SK-N-MC (cell line): Measurements from ENCODE around the gene MBOAT2.

Experiments
- DNase-seq: peaks from one replicate; pipeline ENCODE4 v3.0.0-alpha.2; 2011; ENCODE audit warnings: low read depth, low spot score
- H3K27ac ChIP-seq: fragments of 200-600 bp; sonication (generic); 2 replicates; pipeline ENCODE4 v1.5.1; 2016; ENCODE audit warnings: mixed run types
- H3K36me3 ChIP-seq: fragments of 200-600 bp; sonication (generic); 2 replicates; pipeline ENCODE4 v1.6.1; 2017; ENCODE audit warnings: antibody characterized with exemption, low read length, mixed read lengths; ENCODE audit not compliant: insufficient read depth
- H3K4me3 ChIP-seq: fragments of 200-600 bp; sonication (generic); 2 replicates; pipeline ENCODE4 v1.5.1; 2016
- H3K9ac ChIP-seq: fragments of 200-600 bp; sonication (generic); 2 replicates; pipeline ENCODE4 v1.8.0; 2017; ENCODE audit warnings: mixed run types, mixed read lengths; ENCODE audit not compliant: insufficient read length
- H3K9me3 ChIP-seq: fragments of 200-600 bp; sonication (generic); 2 replicates; pipeline ENCODE4 v1.6.1; 2017; ENCODE audit warnings: low read depth, mild to moderate bottlenecking, antibody characterized with exemption, low read length, moderate library complexity, mixed read lengths
- EZH2 ChIP-seq: fragments of 200-600 bp; sonication (generic); IDR thresholded peaks from one replicate; pipeline ENCODE4 v1.6.1; 2017; ENCODE audit warnings: antibody characterized with exemption
- FOXP2 ChIP-seq: optimal IDR thresholded peaks from 2 replicates; pipeline ENCODE3; 2011; ENCODE audit warnings: mild to moderate bottlenecking, moderate library complexity; ENCODE audit not compliant: insufficient read depth; ENCODE audit errors: extremely low read length, control extremely low read depth
- POLR2AphosphoS5 ChIP-seq: IDR thresholded peaks from 2 replicates; pipeline ENCODE4 v1.6.1; 2012; ENCODE audit warnings: mild to moderate bottlenecking, low read depth, low read length, borderline replicate concordance

Gene MBOAT2

GRCh38 chr2:9000442-9000841, 3.0 kb downstream of the MBOAT2 start:
- peaks cover 5% of the 10 kb centered on the region; the same call in 1 of the 2 replicates for H3K36me3 ChIP-seq
- no peak for DNase-seq
- TF ChIP-seq EZH2 (no peak), FOXP2 (no peak), POLR2AphosphoS5 (no peak)
- no peak overlapping the region for H3K9ac ChIP-seq
- H3K9me3 ChIP-seq = 0 out of 2 replicates have a peak, but pooled peaks cover 3% of the 10 kb centered on the region
- H3K27ac ChIP-seq = no peak overlapping the region
- no peak overlapping the region for H3K4me3 ChIP-seq

DNA sequence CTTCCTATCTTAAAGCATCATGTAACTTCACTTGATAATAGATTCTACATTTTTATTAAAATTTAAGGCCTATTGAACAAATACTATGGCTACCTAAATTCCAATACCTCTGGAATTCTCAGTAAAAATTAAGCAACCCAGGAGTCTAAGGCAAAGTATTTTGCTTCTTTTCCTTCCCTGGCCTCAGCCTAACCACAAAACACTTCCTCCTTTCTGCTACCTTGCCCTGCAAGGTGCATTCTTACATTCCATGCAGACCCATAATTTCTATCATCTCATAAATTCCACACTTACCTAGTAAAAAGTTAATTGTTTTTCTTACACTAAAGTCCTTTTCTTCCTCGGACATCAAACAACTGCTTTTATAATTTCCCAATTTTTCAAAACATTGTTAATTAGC, 3.7 kb downstream of the MBOAT2 start:
- Histone ChIP-seq H3K27ac (no peak overlapping the region), H3K36me3 (peaks cover 2% of the 10 kb centered on the region; the same call in 1 of the 2 replicates), H3K9ac (no peak overlapping the region), H3K4me3 (no peak overlapping the region), H3K9me3 (0 out of 2 replicates have a peak, but pooled peaks cover 1% of the 10 kb centered on the region)
- no peak for TF ChIP-seq POLR2AphosphoS5
- no peak for TF ChIP-seq FOXP2
- TF ChIP-seq EZH2 = no peak
- DNase-seq = no peak

- TF ChIP-seq POLR2AphosphoS5 (no peak), FOXP2 (no peak), EZH2 (no peak)
- no peak overlapping the region for H3K9ac ChIP-seq
- no peaks in the 10 kb centered on the region for H3K9me3 ChIP-seq
- H3K36me3 ChIP-seq = no peaks in the 10 kb centered on the region
- no peak overlapping the region for H3K27ac ChIP-seq
- no peak overlapping the region for H3K4me3 ChIP-seq
- DNase-seq = no peak
Measured at GRCh38 chr2:8999102-8999446, 4.4 kb downstream of the MBOAT2 start.

GRCh38 chr2:8998418-8999101, 4.9 kb downstream of the MBOAT2 start:
- H3K9ac ChIP-seq = no peak overlapping the region
- H3K4me3 ChIP-seq = no peak overlapping the region
- H3K9me3 ChIP-seq = no peaks in the 10 kb centered on the region
- no peaks in the 10 kb centered on the region for H3K36me3 ChIP-seq
- H3K27ac ChIP-seq = no peak overlapping the region
- no peak for DNase-seq
- no peak for TF ChIP-seq POLR2AphosphoS5
- TF ChIP-seq EZH2 = no peak
- TF ChIP-seq FOXP2 = no peak

- Histone ChIP-seq H3K9me3 (no peaks in the 10 kb centered on the region), H3K36me3 (no peaks in the 10 kb centered on the region), H3K4me3 (no peak overlapping the region), H3K9ac (no peak overlapping the region), H3K27ac (no peak overlapping the region)
- TF ChIP-seq POLR2AphosphoS5 (no peak), FOXP2 (no peak), EZH2 (no peak)
- DNase-seq = no peak
Measured at GRCh38 chr2:8997631-8998030, 5.9 kb downstream of the MBOAT2 start.

DNA sequence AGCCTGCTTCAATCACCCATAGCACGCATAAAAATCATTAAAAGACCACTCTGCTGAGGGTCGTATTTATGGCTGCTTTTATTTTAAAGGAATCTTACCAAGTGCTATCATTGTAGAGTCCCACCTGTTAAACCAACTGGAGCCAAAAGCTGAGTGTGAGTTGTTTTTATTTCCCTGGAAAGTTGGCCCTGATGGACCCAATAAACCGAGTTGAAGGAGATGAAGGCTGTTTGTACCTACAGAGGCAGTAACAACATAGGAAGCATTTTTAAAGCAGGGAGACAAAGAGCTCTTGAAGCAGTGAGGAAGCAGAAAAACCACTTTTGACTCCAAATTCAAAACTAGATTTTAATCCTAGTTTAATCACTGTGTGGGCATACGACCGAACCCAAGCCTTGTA, 6.4 kb downstream of the MBOAT2 start:
- H3K9me3 ChIP-seq = no peaks in the 10 kb centered on the region
- H3K36me3 ChIP-seq = no peaks in the 10 kb centered on the region
- no peak for DNase-seq
- H3K9ac ChIP-seq = no peak overlapping the region
- H3K4me3 ChIP-seq = no peak overlapping the region
- no peak overlapping the region for H3K27ac ChIP-seq
- TF ChIP-seq FOXP2 (no peak), POLR2AphosphoS5 (no peak)

DNA sequence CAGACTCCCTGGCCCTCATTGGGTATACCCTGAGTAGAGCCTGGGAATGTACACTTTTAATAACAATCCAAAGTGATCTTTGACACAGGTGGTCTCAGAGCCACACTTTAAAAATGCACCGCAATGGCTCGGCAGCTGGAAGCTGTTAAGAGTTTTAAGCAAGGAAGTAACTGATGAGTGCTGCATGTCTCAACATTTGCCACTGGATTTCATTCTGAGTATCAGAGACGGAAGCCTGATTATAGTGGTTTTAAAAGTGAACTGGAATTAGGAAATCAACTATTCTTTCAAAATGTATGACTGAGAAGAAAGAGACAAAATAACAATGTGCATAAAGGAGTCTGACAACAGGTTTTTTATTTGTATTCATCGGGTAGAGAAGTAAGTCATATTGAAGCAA, 7.5 kb downstream of the MBOAT2 start:
- Histone ChIP-seq H3K27ac (no peak overlapping the region), H3K9me3 (no peaks in the 10 kb centered on the region)
- DNase-seq = no peak

GRCh38 chr2:8994386-8994785, 9.1 kb downstream of the MBOAT2 start:
- H3K9ac ChIP-seq = no peak overlapping the region
- no peak overlapping the region for H3K27ac ChIP-seq
- peak overlapping the region; percentile 15; the same call in 1 of the 2 replicates for H3K4me3 ChIP-seq
- no peaks in the 10 kb centered on the region for H3K9me3 ChIP-seq
- DNase-seq = no peak
- TF ChIP-seq EZH2 (no peak), FOXP2 (no peak), POLR2AphosphoS5 (no peak)
- H3K36me3 ChIP-seq = no peaks in the 10 kb centered on the region

More for the DNA sequence above, 7.5 kb downstream of the MBOAT2 start:
- TF ChIP-seq EZH2 (no peak), FOXP2 (no peak), POLR2AphosphoS5 (no peak)
- no peaks in the 10 kb centered on the region for H3K36me3 ChIP-seq
- H3K9ac ChIP-seq = no peak overlapping the region
- no peak overlapping the region for H3K4me3 ChIP-seq

DNA sequence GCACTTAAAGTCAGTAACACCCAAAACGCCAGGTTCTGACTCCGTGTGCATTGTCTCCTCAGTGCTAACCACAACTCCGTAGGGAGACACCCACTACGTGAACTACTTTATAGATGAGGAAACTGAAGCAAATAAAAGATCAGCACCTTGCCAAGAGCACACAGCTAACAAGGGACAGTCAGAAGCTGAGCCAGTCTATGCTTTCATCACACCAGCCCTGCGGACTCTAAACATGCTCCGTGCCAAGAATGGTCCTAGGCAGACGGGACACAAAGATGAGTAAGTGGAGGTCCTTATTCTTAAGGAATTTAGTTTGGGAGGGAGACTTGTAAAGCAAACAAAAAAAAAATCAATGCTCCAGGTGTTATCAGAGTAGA, 9.6 kb downstream of the MBOAT2 start:
- Histone ChIP-seq H3K36me3 (no peaks in the 10 kb centered on the region), H3K27ac (no peak overlapping the region), H3K9ac (no peak overlapping the region), H3K4me3 (no peak overlapping the region), H3K9me3 (no peaks in the 10 kb centered on the region)
- TF ChIP-seq POLR2AphosphoS5 (no peak), EZH2 (no peak), FOXP2 (no peak)
- DNase-seq = no peak
